ENCODE results near the gene IDS. TPM values are rescaled to one million over a fixed set of nuclear protein-coding genes. Genes with fewer than 3 reads are reported as not detected.

Gene IDS
- total RNA-seq, 1 donor from 2014 or later: 33.9 TPM

GRCh38 chrX:149453030-149453429 lies 52.1 kb downstream of the IDS start:
- Mint-ChIP-seq H3K27ac (no peak overlapping the region), H3K9me3 (ENCODE audit: low read depth) (peaks cover 26% of the 10 kb centered on the region)
- no peak for DNase-seq (ENCODE audit: low spot score, unreplicated experiment)

GRCh38 chrX:149433451-149433850 lies 71.7 kb downstream of the IDS start:
- Mint-ChIP-seq H3K27me3 (no peaks in the 10 kb centered on the region), H3K4me3 (ENCODE audit: low read depth) (no peak overlapping the region), H3K27ac (no peak overlapping the region), H3K4me1 (ENCODE audit: low read depth) (no peaks in the 10 kb centered on the region), H3K36me3 (ENCODE audit: insufficient read depth) (no peaks in the 10 kb centered on the region), H3K9me3 (ENCODE audit: low read depth) (peaks cover 24% of the 10 kb centered on the region)
- no peak for DNase-seq (ENCODE audit: low spot score, unreplicated experiment)
- no peak for TF ChIP-seq CTCF (IDR thresholded peaks at IDR 0.05; ENCODE audit: unreplicated experiment)

More at GRCh38 chrX:149453030-149453429, 52.1 kb downstream of the IDS start:
- Mint-ChIP-seq H3K36me3 (ENCODE audit: insufficient read depth) (peaks cover 1% of the 10 kb centered on the region), H3K4me3 (ENCODE audit: low read depth) (no peak overlapping the region), H3K27me3 (no peaks in the 10 kb centered on the region), H3K4me1 (ENCODE audit: low read depth) (no peaks in the 10 kb centered on the region)
- no peak for TF ChIP-seq CTCF (IDR thresholded peaks at IDR 0.05; ENCODE audit: unreplicated experiment)

GRCh38 chrX:149433051-149433450 lies 72.1 kb downstream of the IDS start:
- H3K36me3 Mint-ChIP-seq (ENCODE audit: insufficient read depth): no peaks in the 10 kb centered on the region
- H3K9me3 Mint-ChIP-seq (ENCODE audit: low read depth): peaks cover 28% of the 10 kb centered on the region
- no peaks in the 10 kb centered on the region for H3K4me1 Mint-ChIP-seq (ENCODE audit: low read depth)
- no peaks in the 10 kb centered on the region for H3K27me3 Mint-ChIP-seq
- TF ChIP-seq CTCF (IDR thresholded peaks at IDR 0.05; ENCODE audit: unreplicated experiment): no peak
- no peak overlapping the region for H3K27ac Mint-ChIP-seq
- no peak for DNase-seq (ENCODE audit: low spot score, unreplicated experiment)
- no peak overlapping the region for H3K4me3 Mint-ChIP-seq (ENCODE audit: low read depth)

Other genes starting within 250 kb of the IDS start
- gene EOLA1, start 35.7 kb upstream of the IDS start, total RNA-seq: 17.8 and 19.5 TPM in 2 replicates
- gene HSFX3, start 44.6 kb upstream of the IDS start, total RNA-seq: not detected in 2 replicates
- gene MAGEA9B, start 82.2 kb upstream of the IDS start, total RNA-seq: not detected in 2 replicates
- 0.36 TPM in 1 of 2 replicates, not detected in the other for gene HSFX2, start 90.0 kb upstream of the IDS start, total RNA-seq
- gene TMEM185A, start 126.5 kb upstream of the IDS start, total RNA-seq: 43.7 and 53.1 TPM in 2 replicates
- 0.22 TPM in 1 of 2 replicates, not detected in the other for gene MAGEA11, start 206.8 kb upstream of the IDS start, total RNA-seq

Measured in progenitor cell of endocrine pancreas (in vitro differentiated cells).